GM04504 (cell line): ENCODE results near the gene IL6.
A peak's percentile ranks its signal among the peaks of the same experiment; 100 is the strongest.
"Not testable (repeated sequence)": the region's sequence is repeated elsewhere in the genome, so short reads cannot be mapped to it uniquely, and the experiment has no call there.

ENCODE experiments used
- DNase-seq: peaks from one replicate; pipeline ENCODE4 v3.0.0-alpha.2; 2012; ENCODE audit warnings: low read depth

IL6 gene

GRCh38 chr7:22703978-22704610, 22.9 kb upstream of the IL6 start:
- not testable (repeated sequence) for DNase-seq

DNA sequence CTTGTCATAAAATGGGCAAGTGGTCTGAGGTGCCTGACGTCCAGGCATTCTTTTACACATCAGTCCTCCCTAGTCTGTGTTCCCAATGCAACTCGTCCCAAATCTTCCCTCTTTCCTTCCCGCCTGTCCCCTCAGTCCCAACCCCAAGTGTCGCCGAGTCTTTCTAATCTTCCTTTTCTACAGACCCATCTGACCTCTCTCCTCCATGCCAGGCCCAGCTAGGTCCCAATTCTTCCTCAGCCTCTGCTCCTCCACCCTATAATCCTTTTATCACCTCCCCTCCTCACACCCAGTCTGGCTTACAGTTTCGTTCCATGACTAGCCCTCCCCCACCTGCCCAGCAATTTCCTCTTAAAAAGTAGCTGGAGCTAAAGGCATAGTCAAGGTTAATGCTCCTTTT, 22.3 kb upstream of the IL6 start:
- not testable (repeated sequence) for DNase-seq

DNA sequence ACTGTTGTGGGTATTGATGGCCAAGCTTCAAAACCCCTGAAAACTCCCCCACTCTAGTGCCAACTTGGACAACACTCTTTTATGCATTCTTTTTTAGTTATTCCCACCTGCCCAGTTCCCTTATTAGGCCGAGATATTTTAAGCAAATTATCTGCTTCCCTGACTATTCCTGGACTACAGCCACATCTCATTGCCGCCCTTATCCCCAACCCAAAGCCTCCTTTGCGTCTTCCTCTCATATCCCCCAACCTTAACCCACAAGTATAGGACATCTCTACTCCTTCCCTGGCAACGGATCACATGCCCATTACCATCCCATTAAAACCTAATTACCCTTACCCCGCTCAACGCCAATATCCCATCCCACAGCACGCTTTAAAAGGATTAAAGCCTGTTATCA, 21.1 kb upstream of the IL6 start:
- not testable (repeated sequence) for DNase-seq

GRCh38 chr7:22707026-22707691, 19.8 kb upstream of the IL6 start:
- DNase-seq = not testable (repeated sequence)

DNA sequence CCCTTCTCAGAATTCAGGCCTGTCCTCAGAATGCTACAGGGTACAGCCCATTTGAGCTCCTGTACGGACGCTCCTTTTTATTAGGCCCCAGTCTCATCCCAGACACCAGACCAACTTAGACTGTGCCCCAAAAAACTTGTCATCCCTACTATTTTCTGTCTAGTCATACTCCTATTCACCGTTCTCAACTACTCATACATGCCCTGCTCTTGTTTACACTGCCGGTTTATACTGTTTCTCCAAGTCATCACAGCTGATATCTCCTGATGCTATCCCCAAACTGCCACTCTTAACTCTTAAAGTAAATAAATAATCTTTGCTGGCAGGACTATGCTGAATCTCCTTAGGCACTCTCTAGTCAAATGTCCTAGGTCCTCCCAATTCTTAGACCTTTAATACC, 18.8 kb upstream of the IL6 start:
- not testable (repeated sequence) for DNase-seq

- DNase-seq = not testable (repeated sequence)
Observed at GRCh38 chr7:22708677-22709061, 18.3 kb upstream of the IL6 start.

GRCh38 chr7:22709062-22709829, 17.8 kb upstream of the IL6 start:
- DNase-seq = not testable (repeated sequence)

DNA sequence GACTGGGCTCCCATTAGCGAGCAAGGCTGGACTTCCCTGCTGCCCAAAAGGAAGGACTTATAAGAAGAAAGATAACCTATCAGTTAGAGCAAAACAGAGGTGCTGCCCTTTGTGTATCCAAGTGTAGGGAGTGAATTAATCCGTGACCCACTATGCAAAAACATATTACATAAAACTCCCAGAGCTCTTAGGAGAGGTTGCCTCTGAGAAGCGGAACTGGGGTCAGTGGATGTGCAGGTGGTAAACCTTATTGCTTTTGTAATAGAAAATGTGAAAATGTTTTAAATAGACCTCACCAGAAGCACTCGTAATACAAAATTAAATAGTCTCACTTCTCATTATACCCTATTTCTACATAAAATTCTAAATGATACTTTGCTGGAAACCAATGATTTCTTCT, 17.1 kb upstream of the IL6 start:
- no peak for DNase-seq

DNA sequence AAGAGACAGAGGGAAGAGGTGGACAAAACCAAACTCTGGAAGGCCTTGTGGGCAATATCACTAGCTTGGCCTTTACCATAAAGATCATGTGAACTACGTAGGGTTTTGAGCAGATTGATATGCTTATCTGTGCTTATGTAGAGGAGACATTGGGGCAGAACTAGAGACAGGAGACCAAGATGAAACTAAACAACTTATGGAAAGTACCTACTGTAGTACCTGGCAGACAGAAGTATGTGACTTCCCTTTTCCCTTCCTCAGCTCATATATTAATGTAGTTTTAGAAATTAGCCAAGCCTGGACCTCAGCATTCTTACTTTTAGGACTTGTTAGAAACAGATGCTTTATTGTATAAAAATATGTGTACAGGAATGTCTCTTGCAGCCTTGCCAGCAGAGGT, 14.0 kb upstream of the IL6 start:
- DNase-seq = no peak

GRCh38 chr7:22713463-22713862, 13.5 kb upstream of the IL6 start:
- no peak for DNase-seq

DNA sequence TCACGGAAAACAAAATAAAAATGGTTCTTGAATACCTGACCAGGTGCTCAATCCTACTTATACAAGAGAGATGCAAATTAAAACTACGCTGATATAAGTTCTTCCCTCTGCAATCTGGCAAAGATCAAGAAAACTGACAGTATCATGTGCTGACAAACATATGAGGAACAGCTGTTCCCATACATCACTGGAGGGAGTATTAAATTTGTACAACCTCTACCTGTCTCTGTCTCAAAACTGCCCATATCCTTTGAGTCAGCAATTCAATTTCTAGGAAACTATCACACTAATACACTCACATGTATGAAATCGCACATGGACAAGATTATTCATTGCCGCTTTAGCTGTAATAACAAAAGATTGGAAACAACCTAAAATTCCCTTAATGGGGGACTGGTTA, 11.0 kb upstream of the IL6 start:
- DNase-seq = no peak

- DNase-seq = no peak
Observed at GRCh38 chr7:22717760-22718159, 9.2 kb upstream of the IL6 start.

DNA sequence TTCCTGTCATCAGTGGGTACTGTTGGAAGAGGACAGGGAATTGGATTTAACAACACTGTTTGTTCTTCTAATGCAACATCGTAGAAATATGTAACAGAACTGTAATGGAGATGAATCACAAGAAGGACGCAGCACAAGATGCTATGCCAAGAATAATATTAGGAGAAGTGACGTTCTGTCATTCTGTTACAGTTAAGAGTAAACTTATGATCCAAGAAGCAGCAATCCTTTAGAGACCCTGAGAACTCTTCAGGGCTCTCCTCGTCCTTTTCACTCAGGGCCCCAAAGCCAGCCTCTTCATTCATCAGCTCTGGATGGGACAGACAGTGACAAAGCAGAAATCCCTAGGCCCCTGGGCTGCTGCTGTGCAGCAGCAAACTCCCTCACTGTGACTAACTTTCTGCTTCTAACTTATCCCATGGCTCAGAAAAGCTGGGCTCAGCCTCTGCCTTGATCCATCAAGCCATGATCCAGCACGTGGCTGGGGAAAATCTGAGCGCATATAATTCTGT, 8.7 kb upstream of the IL6 start:
- DNase-seq = peak; percentile 46

DNA sequence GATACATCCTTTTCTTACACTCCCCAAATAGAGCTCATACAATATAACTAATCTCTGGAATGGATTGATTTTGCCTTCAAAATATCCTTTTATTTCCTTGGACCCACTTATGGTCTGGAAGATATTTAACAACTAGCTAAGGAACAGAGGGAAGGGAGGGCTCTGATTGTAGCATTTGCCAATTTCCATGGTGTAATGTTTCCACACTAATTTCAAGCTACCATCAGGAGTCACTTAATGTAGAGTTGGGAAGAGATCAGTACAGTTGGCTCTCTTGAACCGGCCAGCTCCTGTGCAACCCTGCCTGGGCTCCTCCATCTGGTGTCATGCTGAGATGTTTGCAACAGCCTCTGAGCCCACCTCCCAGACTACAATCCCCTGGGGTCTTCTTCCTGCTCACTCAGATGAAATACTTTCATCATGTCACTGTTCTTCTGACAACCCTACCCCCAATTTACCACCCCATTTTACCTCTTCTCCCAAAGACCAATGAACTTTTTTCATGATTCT, 8.0 kb upstream of the IL6 start:
- no peak for DNase-seq

DNA sequence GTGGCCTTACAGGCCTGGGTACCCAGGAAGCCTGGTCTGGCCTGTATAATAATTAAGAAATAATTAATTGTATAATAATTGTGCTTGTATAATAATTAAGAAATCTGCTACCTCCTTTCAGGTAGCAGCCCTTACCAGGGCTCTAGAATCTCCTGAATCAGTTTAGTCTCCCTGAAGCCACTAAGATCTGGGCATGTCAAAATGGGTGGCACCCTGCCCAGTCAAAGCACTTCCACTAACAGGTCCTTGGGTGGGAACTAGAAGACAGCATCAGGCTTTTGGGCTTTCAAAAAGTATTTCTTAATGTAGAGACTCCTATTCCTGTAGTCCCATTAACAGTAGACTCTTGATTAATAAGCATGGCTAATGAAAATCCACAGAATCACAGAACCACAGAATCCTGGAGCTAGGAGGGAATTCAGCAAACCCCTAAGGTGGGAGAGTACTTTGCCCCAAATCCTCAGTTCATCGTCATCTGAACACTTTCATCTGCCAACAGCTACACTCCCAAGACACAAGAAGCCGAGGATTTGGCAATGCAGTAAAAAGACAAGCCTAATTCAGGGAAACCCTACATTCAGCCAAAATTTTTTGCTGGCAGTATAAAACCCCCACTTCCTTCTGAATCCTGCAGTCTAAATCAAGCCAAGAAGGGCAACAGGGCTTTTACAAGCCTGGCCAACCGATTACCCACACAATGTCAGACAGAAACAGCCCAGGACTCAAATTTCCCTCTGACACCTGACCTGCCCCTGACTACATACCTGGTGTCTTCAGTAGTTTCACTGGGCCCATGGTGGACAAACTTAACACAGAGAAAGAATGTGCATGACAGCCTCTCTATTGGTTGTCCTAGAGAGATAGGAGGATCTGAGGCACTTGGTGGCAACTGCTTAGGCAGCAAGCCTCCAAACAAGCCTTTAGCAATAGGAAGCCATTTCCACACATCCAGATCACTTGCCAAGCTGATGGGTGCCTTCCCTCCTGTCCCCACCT, 5.9 kb upstream of the IL6 start:
- no peak for DNase-seq

GRCh38 chr7:22722536-22723180, 4.3 kb upstream of the IL6 start:
- DNase-seq = no peak

GRCh38 chr7:22723181-22723601, 3.8 kb upstream of the IL6 start:
- no peak for DNase-seq

DNA sequence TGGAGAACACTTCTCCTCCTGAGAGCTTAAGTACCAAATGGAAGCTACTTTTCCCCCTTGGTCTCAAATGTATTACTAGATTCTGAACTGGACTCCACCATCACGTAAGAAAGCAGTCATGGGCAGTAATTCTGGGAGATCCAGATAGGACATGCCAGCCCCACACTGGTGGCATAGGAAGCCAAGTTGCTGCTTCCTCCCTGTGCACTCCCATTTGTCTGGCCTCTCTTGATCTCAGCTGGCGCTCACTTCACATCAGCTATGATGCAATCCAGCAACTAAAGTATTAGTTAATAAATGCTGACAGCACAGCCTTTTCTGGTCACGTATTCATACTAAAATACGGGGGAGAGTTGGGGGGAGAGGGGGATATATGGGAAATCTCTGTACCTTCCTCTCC, 3.4 kb upstream of the IL6 start:
- DNase-seq = no peak

DNA sequence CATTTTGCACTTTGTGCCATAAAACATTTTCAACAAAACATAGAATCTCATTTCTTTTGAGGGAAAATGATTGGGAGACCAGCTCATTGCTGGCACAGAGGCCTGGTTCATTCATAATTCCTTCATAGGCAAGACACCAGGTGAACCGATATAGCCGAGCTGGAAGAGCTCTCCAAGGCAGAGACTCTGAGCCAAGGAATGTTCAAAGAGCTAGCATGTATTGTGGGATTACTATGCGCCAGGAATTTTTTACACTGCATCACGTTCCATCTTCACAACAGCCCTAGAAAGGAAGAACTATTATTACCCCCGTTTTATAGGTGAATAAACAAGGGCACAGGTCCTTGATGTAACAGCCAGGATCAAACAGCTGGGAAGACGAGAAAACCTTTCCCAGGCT, 2.1 kb upstream of the IL6 start:
- DNase-seq = no peak

- DNase-seq = no peak
Observed at GRCh38 chr7:22725585-22725984, 1.4 kb upstream of the IL6 start.

DNA sequence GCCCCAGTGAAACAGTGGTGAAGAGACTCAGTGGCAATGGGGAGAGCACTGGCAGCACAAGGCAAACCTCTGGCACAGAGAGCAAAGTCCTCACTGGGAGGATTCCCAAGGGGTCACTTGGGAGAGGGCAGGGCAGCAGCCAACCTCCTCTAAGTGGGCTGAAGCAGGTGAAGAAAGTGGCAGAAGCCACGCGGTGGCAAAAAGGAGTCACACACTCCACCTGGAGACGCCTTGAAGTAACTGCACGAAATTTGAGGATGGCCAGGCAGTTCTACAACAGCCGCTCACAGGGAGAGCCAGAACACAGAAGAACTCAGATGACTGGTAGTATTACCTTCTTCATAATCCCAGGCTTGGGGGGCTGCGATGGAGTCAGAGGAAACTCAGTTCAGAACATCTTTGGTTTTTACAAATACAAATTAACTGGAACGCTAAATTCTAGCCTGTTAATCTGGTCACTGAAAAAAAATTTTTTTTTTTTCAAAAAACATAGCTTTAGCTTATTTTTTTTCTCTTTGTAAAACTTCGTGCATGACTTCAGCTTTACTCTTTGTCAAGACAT, 574 bp upstream of the IL6 start:
- DNase-seq = peak; percentile 62
